ENCODE measurements around the gene MFGE8.

Gene MFGE8

GRCh38 chr15:88863412-88863811 lies 49.8 kb downstream of the MFGE8 start:
- peaks cover 5 to 33% of the 10 kb centered on the region in 2 donors for H3K27me3 Mint-ChIP-seq
- H3K9me3 Mint-ChIP-seq = no peaks in the 10 kb centered on the region
- no peak overlapping the region for H3K4me3 Mint-ChIP-seq
- H3K27ac Mint-ChIP-seq = no peak overlapping the region
- DNase-seq (no peak), ATAC-seq (replicated peaks) (no peak)
- H3K36me3 Mint-ChIP-seq = no peaks in the 10 kb centered on the region
- no peaks in the 10 kb centered on the region for H3K4me1 Mint-ChIP-seq

GRCh38 chr15:88860212-88860611 lies 53.0 kb downstream of the MFGE8 start:
- Mint-ChIP-seq H3K9me3 (no peaks in the 10 kb centered on the region), H3K4me3 (no peak overlapping the region), H3K36me3 (no peaks in the 10 kb centered on the region), H3K4me1 (no peaks in the 10 kb centered on the region), H3K27ac (no peak overlapping the region), H3K27me3 (peaks cover 5 to 19% of the 10 kb centered on the region in 2 donors)
- DNase-seq = no peak
- no peak for ATAC-seq (replicated peaks)

GRCh38 chr15:88859550-88859949 lies 53.6 kb downstream of the MFGE8 start:
- Mint-ChIP-seq H3K27me3 (peaks cover 5 to 16% of the 10 kb centered on the region in 2 donors), H3K4me3 (no peak overlapping the region), H3K36me3 (peaks cover 0 to 3% of the 10 kb centered on the region in 2 donors), H3K27ac (no peak overlapping the region), H3K4me1 (no peaks in the 10 kb centered on the region), H3K9me3 (peaks cover 2 to 6% of the 10 kb centered on the region in 2 donors)
- no peak for DNase-seq
- ATAC-seq (replicated peaks) = no peak

GRCh38 chr15:88858934-88859333 lies 54.2 kb downstream of the MFGE8 start:
- peaks cover 3 to 9% of the 10 kb centered on the region in 2 donors for H3K9me3 Mint-ChIP-seq
- peaks cover 5 to 16% of the 10 kb centered on the region in 2 donors for H3K27me3 Mint-ChIP-seq
- H3K4me1 Mint-ChIP-seq = no peaks in the 10 kb centered on the region
- ATAC-seq (replicated peaks) (no peak), DNase-seq (no peak)
- peaks cover 0 to 4% of the 10 kb centered on the region in 2 donors for H3K36me3 Mint-ChIP-seq
- H3K27ac Mint-ChIP-seq = no peak overlapping the region
- H3K4me3 Mint-ChIP-seq = no peak overlapping the region

GRCh38 chr15:88852476-88852875 lies 60.7 kb downstream of the MFGE8 start:
- H3K4me3 Mint-ChIP-seq = no peak overlapping the region
- H3K27me3 Mint-ChIP-seq = peaks cover 24 to 27% of the 10 kb centered on the region in 2 donors
- H3K36me3 Mint-ChIP-seq = peaks cover 0 to 4% of the 10 kb centered on the region in 2 donors

GRCh38 chr15:88849376-88850072 lies 63.7 kb downstream of the MFGE8 start:
- Mint-ChIP-seq H3K27ac (no peak overlapping the region), H3K27me3 (peaks cover 28 to 33% of the 10 kb centered on the region in 2 donors), H3K4me3 (no peak overlapping the region), H3K4me1 (peaks cover 4 to 8% of the 10 kb centered on the region in 2 donors), H3K9me3 (peaks cover 3% of the 10 kb centered on the region in 2 donors), H3K36me3 (peaks cover 0 to under 1% of the 10 kb centered on the region in 2 donors)
- ATAC-seq (replicated peaks) (no peak), DNase-seq (no peak)

More at GRCh38 chr15:88852476-88852875, 60.7 kb downstream of the MFGE8 start:
- no peak overlapping the region for H3K27ac Mint-ChIP-seq
- H3K9me3 Mint-ChIP-seq = peaks cover 5 to 9% of the 10 kb centered on the region in 2 donors
- DNase-seq = no peak
- ATAC-seq (replicated peaks) = no peak
- no peaks in the 10 kb centered on the region for H3K4me1 Mint-ChIP-seq
